Fibroblast of pulmonary artery (primary cell): Measurements from ENCODE around the gene ISL2.
A peak's percentile ranks its signal among the peaks of the same experiment; 100 is the strongest.
"Not testable (repeated sequence)": the region's sequence is repeated elsewhere in the genome, so short reads cannot be mapped to it uniquely, and the experiment has no call there.

Source experiments
- DNase-seq: peaks from one replicate; pipeline ENCODE4 v3.0.0-alpha.2; 2010; ENCODE audit warnings: low read depth
- H3K4me3 ChIP-seq: replicated peaks from 2 replicates; pipeline ENCODE4 v1.5.1; 2011; ENCODE audit warnings: low read depth, mild to moderate bottlenecking, control low read depth, low read length, moderate library complexity
- CTCF ChIP-seq: IDR thresholded peaks from 2 replicates; pipeline ENCODE4 v1.5.1; 2011; ENCODE audit warnings: mild to moderate bottlenecking, control low read depth, low read length, inconsistent platforms; ENCODE audit errors: missing control alignments

ISL2 gene

GRCh38 chr15:76303909-76304308 lies 32.7 kb upstream of the ISL2 start:
- H3K4me3 ChIP-seq = no peak overlapping the region
- no peak for TF ChIP-seq CTCF
- no peak for DNase-seq

- DNase-seq = peak; percentile 20
- H3K4me3 ChIP-seq = peak overlapping the region; percentile 77
- TF ChIP-seq CTCF = no peak
Measured at GRCh38 chr15:76309601-76310330, 26.8 kb upstream of the ISL2 start.

GRCh38 chr15:76310475-76311099 lies 26.0 kb upstream of the ISL2 start:
- peak overlapping the region; percentile 77 for H3K4me3 ChIP-seq
- TF ChIP-seq CTCF = no peak
- peak; percentile 17 for DNase-seq

- DNase-seq = peak; percentile 96
- TF ChIP-seq CTCF = no peak
- H3K4me3 ChIP-seq = peak within 1 kb of the TSS; percentile 77
Measured at GRCh38 chr15:76311100-76311953, 25.2 kb upstream of the ISL2 start, which contains the start of gene ETFA. TSS of gene ETFA (minus strand) at chr15:76311469. CDS start at chr15:76311388, 81 bp downstream.

GRCh38 chr15:76312540-76313174 lies 23.9 kb upstream of the ISL2 start:
- DNase-seq = peak; percentile 13
- H3K4me3 ChIP-seq = no peak overlapping the region
- no peak for TF ChIP-seq CTCF

GRCh38 chr15:76313175-76313567 lies 23.4 kb upstream of the ISL2 start:
- not testable (repeated sequence) for DNase-seq, H3K4me3 ChIP-seq

GRCh38 chr15:76313731-76314130 lies 22.8 kb upstream of the ISL2 start:
- no peak for TF ChIP-seq CTCF
- H3K4me3 ChIP-seq = no peak overlapping the region
- no peak for DNase-seq
